Activated CD4-positive, alpha-beta T cell treated with anti-CD3 and anti-CD28 coated beads for 36 hours (primary cell): Measurements from ENCODE around the gene STRA8. TPM values are rescaled to one million over a fixed set of nuclear protein-coding genes. Genes with fewer than 3 reads are reported as not detected.

Source experiments
- ATAC-seq: fragments of 200-7000 bp; cut with Tn5 transposase; one replicate; pipeline ENCODE4 v1.10.0; 2021; ENCODE audit warnings: mild to moderate bottlenecking, moderate library complexity
- CTCF ChIA-PET: fragments of 350-600 bp; sonication (Branson Sonifier 250); formaldehyde crosslinking; loops from one replicate; lab custom pipeline; 2021; ENCODE audit warnings: antibody characterized with exemption; lab: Charles Lee
- POLR2A ChIA-PET: fragments of 350-600 bp; sonication (Branson Sonifier 250); formaldehyde crosslinking; loops from one replicate; lab custom pipeline; 2021; ENCODE audit warnings: antibody characterized with exemption, inconsistent platforms; lab: Charles Lee
- DNase-seq: peaks from one replicate; pipeline ENCODE4 v3.0.0-alpha.2; 2020
- H3K27ac Mint-ChIP-seq: one replicate; pipeline ENCODE4 v1.8.0; 2021; ENCODE audit warnings: mixed read lengths
- H3K27me3 Mint-ChIP-seq: one replicate; pipeline ENCODE4 v1.8.0; 2021; ENCODE audit warnings: mixed read lengths
- H3K36me3 Mint-ChIP-seq: one replicate; pipeline ENCODE4 v1.8.0; 2021; ENCODE audit warnings: low read depth, mixed read lengths
- H3K4me1 Mint-ChIP-seq: one replicate; pipeline ENCODE4 v1.8.0; 2021; ENCODE audit warnings: mixed read lengths
- H3K4me3 Mint-ChIP-seq: one replicate; pipeline ENCODE4 v1.8.0; 2021; ENCODE audit warnings: mild to moderate bottlenecking, moderate library complexity, mixed read lengths
- H3K9me3 Mint-ChIP-seq: one replicate; pipeline ENCODE4 v1.8.0; 2021; ENCODE audit warnings: low read depth, mixed read lengths
- intact Hi-C, 2 experiments: fragments of 100-400 bp; cut with DNase I in 1 of 2; cut with micrococcal nuclease in 1 of 2; formaldehyde crosslinking; loops; one replicate each; pipeline versions ENCODE4 v1.14.2 to v1.15.1; 2022 to 2024; cut with DNase I, micrococcal nuclease
- total RNA-seq, 2 experiments: library from RNA; stranded (reverse); gene quantifications; one replicate each; pipeline ENCODE4 v1.2.3, GENCODE V29; 2021

Gene STRA8
- total RNA-seq, 2 experiments from 2014 or later, result not detected

GRCh38 chr7:135272303-135272702 lies 38.7 kb downstream of the STRA8 start:
- H3K27ac Mint-ChIP-seq, result no peak overlapping the region
- H3K36me3 Mint-ChIP-seq, result no peaks in the 10 kb centered on the region
- no peaks in the 10 kb centered on the region for H3K9me3 Mint-ChIP-seq
- H3K4me1 Mint-ChIP-seq, result no peaks in the 10 kb centered on the region
- ChIA-PET POLR2A (no interaction called here), CTCF (no interaction called here)
- no peak for DNase-seq
- no peak overlapping the region for H3K4me3 Mint-ChIP-seq
- no peak for ATAC-seq
- peaks cover 11% of the 10 kb centered on the region for H3K27me3 Mint-ChIP-seq
- intact Hi-C loops, result no loop called here

DNA sequence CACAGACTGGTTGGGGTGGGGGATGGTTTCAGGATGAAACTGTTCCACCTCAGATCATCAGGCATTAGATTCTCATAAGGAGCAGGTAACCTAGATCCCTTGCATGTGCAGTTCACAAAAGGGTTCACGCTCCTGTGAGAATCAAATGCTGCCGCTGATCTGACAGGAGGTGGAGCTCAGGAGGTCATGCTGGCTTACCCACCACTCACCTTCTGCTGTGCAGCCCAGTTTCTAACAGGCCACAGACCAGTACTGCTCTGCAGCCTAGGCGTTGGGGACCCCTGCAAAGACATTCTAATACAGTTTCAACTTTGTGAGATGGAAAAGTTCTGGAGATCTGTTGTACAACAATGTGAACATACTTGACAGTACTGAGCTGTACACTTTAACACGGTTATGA lies 39.9 kb downstream of the STRA8 start:
- H3K9me3 Mint-ChIP-seq, result no peaks in the 10 kb centered on the region
- ChIA-PET CTCF (interaction anchor here (0.9 to 2.2 kb wide), 13 partner anchors 9 to 410 kb away, joined by 3 to 10 read pairs (median 4); no protein-coding TSS in a partner anchor), POLR2A (no interaction called here)
- no peak overlapping the region for H3K27ac Mint-ChIP-seq
- peaks cover 6% of the 10 kb centered on the region for H3K27me3 Mint-ChIP-seq
- DNase-seq (no peak), ATAC-seq (no peak)
- no peaks in the 10 kb centered on the region for H3K4me1 Mint-ChIP-seq
- intact Hi-C loops, result no loop called here
- no peak overlapping the region for H3K4me3 Mint-ChIP-seq
- H3K36me3 Mint-ChIP-seq, result no peaks in the 10 kb centered on the region

DNA sequence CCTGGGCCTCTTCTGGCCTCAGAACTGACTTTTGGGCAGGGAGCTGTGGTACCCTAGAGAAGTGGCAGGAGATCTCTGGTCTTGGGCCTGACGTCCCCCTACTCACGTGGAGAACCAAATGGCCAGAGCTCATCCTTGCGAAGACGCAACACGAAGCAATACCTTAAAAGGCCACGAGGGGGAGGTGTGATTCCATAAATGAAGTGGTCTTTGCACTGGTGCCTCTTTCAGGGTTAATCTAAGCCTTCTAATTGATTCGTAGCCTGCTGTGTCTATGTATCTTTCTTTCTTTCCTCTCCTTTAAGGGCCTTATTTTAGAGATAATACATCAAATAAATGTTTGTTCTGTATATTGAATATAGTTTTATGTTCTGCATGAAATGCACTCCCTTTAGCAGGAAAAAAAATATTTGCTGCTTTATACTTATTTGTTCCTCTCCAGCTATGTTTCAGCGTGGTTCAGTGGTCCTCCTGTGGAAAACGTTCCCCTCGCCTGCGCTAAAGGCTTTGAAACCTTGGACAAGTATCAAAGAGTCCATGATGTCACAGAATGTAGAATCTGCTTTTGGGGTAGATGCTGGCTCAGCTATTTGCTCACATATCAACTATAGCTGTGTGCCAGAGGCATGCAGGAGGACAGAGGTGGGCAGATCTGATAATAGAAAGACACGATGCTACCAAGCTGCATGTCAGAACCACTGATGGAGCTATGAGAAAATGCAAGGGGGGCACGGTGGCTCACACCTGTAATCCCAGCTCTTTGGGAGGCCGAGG lies 41.0 kb downstream of the STRA8 start:
- no peaks in the 10 kb centered on the region for H3K36me3 Mint-ChIP-seq
- H3K4me1 Mint-ChIP-seq, result no peaks in the 10 kb centered on the region
- no peak overlapping the region for H3K27ac Mint-ChIP-seq
- peaks cover 2% of the 10 kb centered on the region for H3K9me3 Mint-ChIP-seq
- intact Hi-C loops, result loop anchor here in 1 of 2 experiments (1.0 to 5.0 kb wide), 3 partner anchors 371 to 734 kb away; no protein-coding TSS in a partner anchor
- H3K4me3 Mint-ChIP-seq, result no peak overlapping the region
- DNase-seq (peak; percentile 86), ATAC-seq (peak; percentile 88)
- peaks cover 4% of the 10 kb centered on the region for H3K27me3 Mint-ChIP-seq
- ChIA-PET POLR2A (interaction anchor here (0.6 kb wide), 1 partner anchor 231 kb away, joined by 3 read pairs; no protein-coding TSS in a partner anchor), CTCF (interaction anchor here (0.6 to 2.9 kb wide), 47 partner anchors 8 to 732 kb away, joined by 3 to 40 read pairs (median 4); partner anchors contain the start of gene STRA8)

- H3K9me3 Mint-ChIP-seq, result peaks cover 2% of the 10 kb centered on the region
- intact Hi-C loops, result loop anchor here in 1 of 2 experiments (2.0 to 5.0 kb wide), 2 partner anchors 521 to 733 kb away; no protein-coding TSS in a partner anchor
- ChIA-PET CTCF (interaction anchor here (0.5 to 2.9 kb wide), 19 partner anchors 9 to 581 kb away, joined by 3 to 40 read pairs (median 4); no protein-coding TSS in a partner anchor), POLR2A (no interaction called here)
- peaks cover 9% of the 10 kb centered on the region for H3K27me3 Mint-ChIP-seq
- no peak for DNase-seq
- no peak overlapping the region for H3K27ac Mint-ChIP-seq
- H3K4me3 Mint-ChIP-seq, result no peak overlapping the region
- H3K36me3 Mint-ChIP-seq, result no peaks in the 10 kb centered on the region
- no peaks in the 10 kb centered on the region for H3K4me1 Mint-ChIP-seq
- no peak for ATAC-seq
Observed at GRCh38 chr7:135275971-135276580, 42.4 kb downstream of the STRA8 start.

- ATAC-seq (no peak), DNase-seq (no peak)
- POLR2A ChIA-PET, result no interaction called here
- H3K9me3 Mint-ChIP-seq, result peaks cover 2% of the 10 kb centered on the region
- intact Hi-C loops, result loop anchor here in 1 of 2 experiments (5.0 kb wide), 1 partner anchor 520 kb away; no protein-coding TSS in a partner anchor
- CTCF ChIA-PET, result interaction anchor here (0.7 kb wide), 1 partner anchor 26 kb away, joined by 4 read pairs; no protein-coding TSS in a partner anchor
- peaks cover 11% of the 10 kb centered on the region for H3K27me3 Mint-ChIP-seq
- H3K27ac Mint-ChIP-seq, result no peak overlapping the region
- H3K4me3 Mint-ChIP-seq, result no peak overlapping the region
- peaks cover 6% of the 10 kb centered on the region for H3K4me1 Mint-ChIP-seq
- no peaks in the 10 kb centered on the region for H3K36me3 Mint-ChIP-seq
Observed at GRCh38 chr7:135277161-135277560, 43.5 kb downstream of the STRA8 start.

- ATAC-seq (peak; percentile 99), DNase-seq (peak; percentile 89)
- ChIA-PET CTCF (interaction anchor here (0.6 to 5.0 kb wide), 26 partner anchors 9 to 393 kb away, joined by 3 to 81 read pairs (median 4); no protein-coding TSS in a partner anchor), POLR2A (no interaction called here)
- intact Hi-C loops, result loop anchor here (1.0 to 5.0 kb wide), 7 partner anchors 54 to 429 kb away; partner anchors contain the start of genes CNOT4 (in 2 of the 2) and STMP1 (in 1 of the 2)
- Mint-ChIP-seq H3K4me1 (peaks cover 15% of the 10 kb centered on the region), H3K9me3 (peaks cover 2% of the 10 kb centered on the region), H3K4me3 (no peak overlapping the region), H3K27ac (no peak overlapping the region), H3K36me3 (no peaks in the 10 kb centered on the region), H3K27me3 (peaks cover 9% of the 10 kb centered on the region)
Observed at GRCh38 chr7:135281363-135281949, 47.8 kb downstream of the STRA8 start.

DNA sequence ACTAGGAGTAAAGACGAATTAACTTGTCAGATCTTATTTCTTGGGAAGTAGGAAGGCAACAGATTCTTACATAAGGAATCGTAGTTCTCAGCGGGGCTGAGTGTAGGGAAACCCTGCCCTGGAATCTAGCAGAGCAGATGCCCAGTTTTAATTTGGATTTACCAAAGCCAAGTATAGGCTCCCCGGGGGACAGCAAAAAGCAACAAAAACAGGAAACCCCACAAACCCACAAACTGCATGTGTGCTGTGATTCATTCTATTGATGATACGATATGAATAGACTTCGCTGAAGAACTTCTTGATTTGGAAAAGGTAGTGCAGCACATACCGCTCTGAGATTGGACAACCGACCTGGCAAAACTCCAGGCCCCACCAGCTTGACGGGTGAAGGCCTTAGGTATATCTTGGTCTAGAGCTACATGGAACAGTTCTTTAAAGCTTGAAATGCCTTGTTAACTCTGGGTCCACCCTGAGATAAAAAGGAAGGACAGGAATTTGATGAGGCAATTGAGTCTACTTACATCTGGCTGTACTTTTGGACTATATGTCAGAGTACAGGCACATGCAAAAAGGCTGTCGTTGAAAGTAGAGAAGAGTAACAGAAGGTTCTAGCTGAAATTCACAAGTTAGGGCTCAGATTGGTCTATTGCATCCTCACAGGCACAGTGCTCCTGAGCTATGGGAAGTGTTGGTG lies 49.1 kb downstream of the STRA8 start:
- CTCF ChIA-PET, result interaction anchor here (0.7 to 5.0 kb wide), 7 partner anchors 9 to 390 kb away, joined by 3 to 81 read pairs (median 4); no protein-coding TSS in a partner anchor
- Mint-ChIP-seq H3K27me3 (peaks cover 9% of the 10 kb centered on the region), H3K4me1 (peaks cover 15% of the 10 kb centered on the region)

DNA sequence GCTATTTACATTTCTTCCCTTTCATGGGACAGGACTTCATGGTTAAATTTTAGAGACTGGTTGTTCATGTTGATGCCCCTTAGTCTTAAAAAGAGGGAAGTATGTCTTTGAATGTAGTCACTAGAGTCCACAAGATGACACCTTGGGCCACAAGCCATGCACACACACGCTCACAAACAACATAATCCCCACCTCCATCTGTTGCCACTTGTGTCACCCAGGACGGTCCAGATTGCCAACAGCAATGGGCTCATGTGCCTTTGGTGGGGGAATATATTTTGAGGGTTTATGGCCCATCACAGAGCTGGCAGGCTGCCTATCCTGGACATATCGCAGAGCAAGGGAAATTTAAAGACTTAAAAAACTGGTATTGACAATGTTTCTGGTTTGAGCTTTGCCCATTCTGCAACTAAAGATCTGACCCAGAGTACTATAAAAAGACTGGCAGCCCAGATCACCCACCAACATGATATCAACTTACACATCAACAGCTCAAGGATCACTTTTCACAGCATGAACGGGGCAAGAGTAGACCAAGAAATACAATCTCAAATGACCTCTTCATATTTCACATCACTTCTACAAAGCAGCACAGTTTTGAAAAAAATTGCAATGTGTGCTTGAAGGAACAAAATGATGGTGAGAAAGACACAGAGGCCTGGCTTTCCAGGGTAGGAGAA lies 50.5 kb downstream of the STRA8 start:
- POLR2A ChIA-PET, result no interaction called here
- Mint-ChIP-seq H3K36me3 (no peaks in the 10 kb centered on the region), H3K4me1 (peaks cover 15% of the 10 kb centered on the region), H3K4me3 (no peak overlapping the region), H3K27ac (no peak overlapping the region), H3K27me3 (peaks cover 7% of the 10 kb centered on the region), H3K9me3 (no peaks in the 10 kb centered on the region)
- ATAC-seq (no peak), DNase-seq (no peak)
- CTCF ChIA-PET, result interaction anchor here (0.6 to 1.4 kb wide), 3 partner anchors 8 to 1898 kb away, joined by 3 read pairs; no protein-coding TSS in a partner anchor
- intact Hi-C loops, result loop anchor here in 1 of 2 experiments (5.0 kb wide), 2 partner anchors 133 to 378 kb away; partner anchors contain the start of gene STMP1

More for the DNA sequence above, 49.1 kb downstream of the STRA8 start:
- no peaks in the 10 kb centered on the region for H3K36me3 Mint-ChIP-seq
- POLR2A ChIA-PET, result no interaction called here
- intact Hi-C loops, result loop anchor here in 1 of 2 experiments (5.0 kb wide), 2 partner anchors 135 to 380 kb away; partner anchors contain the start of gene STMP1
- peaks cover 2% of the 10 kb centered on the region for H3K9me3 Mint-ChIP-seq
- DNase-seq (peak; percentile 16), ATAC-seq (peak; percentile 45)
- H3K27ac Mint-ChIP-seq, result no peak overlapping the region
- no peak overlapping the region for H3K4me3 Mint-ChIP-seq

- no peak overlapping the region for H3K27ac Mint-ChIP-seq
- H3K36me3 Mint-ChIP-seq, result no peaks in the 10 kb centered on the region
- no peaks in the 10 kb centered on the region for H3K9me3 Mint-ChIP-seq
- ATAC-seq (no peak), DNase-seq (no peak)
- peaks cover 2% of the 10 kb centered on the region for H3K27me3 Mint-ChIP-seq
- intact Hi-C loops, result no loop called here
- CTCF ChIA-PET, result interaction anchor here (0.9 to 1.5 kb wide), 3 partner anchors 10 to 70 kb away, joined by 3 to 4 read pairs (median 4); no protein-coding TSS in a partner anchor
- POLR2A ChIA-PET, result interaction anchor here (0.6 kb wide), 1 partner anchor 20 kb away, joined by 3 read pairs; no protein-coding TSS in a partner anchor
- H3K4me3 Mint-ChIP-seq, result no peak overlapping the region
- H3K4me1 Mint-ChIP-seq, result peaks cover 15% of the 10 kb centered on the region
Observed at GRCh38 chr7:135285547-135286233, 52.1 kb downstream of the STRA8 start.
